ENCODE measurements around the gene LLGL2. TPM values are rescaled to one million over a fixed set of nuclear protein-coding genes. Genes with fewer than 3 reads are reported as not detected.

Gene LLGL2
- total and polyA plus RNA-seq, 10 of the 15 experiments (the other 5 are each of a cell fraction or from before 2014, with no cell fraction given): 0.21 to 9.9 (median 4.5) TPM

DNA sequence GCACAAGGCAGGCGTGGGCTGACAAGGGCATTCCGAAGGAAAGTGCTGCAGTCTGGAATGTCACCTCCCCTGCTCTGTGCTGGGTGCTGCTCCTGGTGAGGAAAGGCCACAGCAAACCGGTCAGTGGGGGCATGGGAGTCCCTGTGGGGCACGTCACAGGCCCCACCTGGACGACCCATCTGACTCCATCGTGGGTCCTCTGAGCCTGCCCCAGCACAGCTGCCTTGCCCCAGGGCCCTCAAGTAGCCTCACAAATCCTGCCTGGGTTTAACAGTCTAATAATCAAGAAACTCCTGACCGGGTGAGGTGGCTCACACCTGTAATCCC, 59.3 kb downstream of the LLGL2 start:
- no TSS peak for BruUV-seq (replicated peaks)
- SMC1A ChIA-PET (ENCODE audit: uncharacterized antibody, unreplicated experiment): no interaction called here
- Histone ChIP-seq H3K4me2 (ENCODE audit: control insufficient read depth, insufficient read depth) (no peak overlapping the region), H3K36me3 (ENCODE audit: control insufficient read depth in 2 of 2, insufficient read depth in 2 of 2, low read length in 1 of 2) (no peaks in the 10 kb centered on the region), H3K9me3 (replicated peaks; ENCODE audit: control insufficient read depth, insufficient read depth, low read length) (peaks cover 2% of the 10 kb centered on the region; the same call in 1 of the 3 replicates), H3K4me1 (ENCODE audit: control insufficient read depth, insufficient read depth, low read length) (0 out of 2 replicates have a peak, but pooled peaks cover 4% of the 10 kb centered on the region), H3K4me3 (no peak overlapping the region), H3K27me3 (replicated peaks in 1 of 2; ENCODE audit: control insufficient read depth in 2 of 2, insufficient read depth in 2 of 2, low read length in 1 of 2) (peaks cover 5 to 9% of the 10 kb centered on the region in 2 experiments), H3K27ac (ENCODE audit: control insufficient read depth, insufficient read depth) (no peak overlapping the region), H3K79me2 (ENCODE audit: control insufficient read depth, insufficient read depth, low read length) (no peaks in the 10 kb centered on the region), H4K20me1 (ENCODE audit: control insufficient read depth, insufficient read depth) (no peaks in the 10 kb centered on the region), H2AFZ (ENCODE audit: control insufficient read depth, low read depth, low read length) (no peak overlapping the region), H3K9ac (ENCODE audit: control insufficient read depth, insufficient read depth, low read length) (no peak overlapping the region)
- in situ Hi-C loops (cut with MboI) (no loop called here), intact Hi-C loops (cut with micrococcal nuclease; ENCODE audit: unreplicated experiment) (no loop called here)
- RAD21 ChIA-PET (ENCODE audit: unreplicated experiment): no interaction called here
- CTCF ChIA-PET: interaction anchor here (0.9 kb wide), 1 partner anchor 18 kb away, joined by 3 read pairs; no protein-coding TSS in a partner anchor
- ATAC-seq (no peak), FAIRE-seq (no peak), DNase-seq (ENCODE audit: low read depth, low spot score) (no peak)
- WGBS (ENCODE audit: insufficient coverage, insufficient replicate concordance, low lambda C conversion rate, missing lambda C conversion rate): 11% methylated on average over 7 of the region's 7 CpGs
- POLR2A ChIA-PET: no interaction called here
- no peak for TF ChIP-seq KAT2A (conservative IDR thresholded peaks at IDR 0.05; ENCODE audit: control insufficient read depth, low read depth, low read length)
- TF ChIP-seq FOXK2 (IDR thresholded peaks at IDR 0.05): no peak
- TF ChIP-seq MTA3 (IDR thresholded peaks at IDR 0.05; ENCODE audit: borderline replicate concordance, low read length): no peak
- no peak for TF ChIP-seq E4F1 (IDR thresholded peaks at IDR 0.05; ENCODE audit: borderline replicate concordance, partially characterized antibody)
- no peak for TF ChIP-seq ZBED1 (IDR thresholded peaks at IDR 0.05; ENCODE audit: borderline replicate concordance)
- no peak for TF ChIP-seq NR2F1 (conservative IDR thresholded peaks at IDR 0.05)
- no peak for TF ChIP-seq EGR1 (IDR thresholded peaks at IDR 0.05; ENCODE audit: borderline replicate concordance in 1 of 2, low read depth in 2 of 2, low read length in 2 of 2)
- TF ChIP-seq NRF1 (conservative IDR thresholded peaks at IDR 0.05; ENCODE audit: low read depth, low read length): no peak
- no peak for TF ChIP-seq JUND (IDR thresholded peaks at IDR 0.05; ENCODE audit: low read depth, low read length)
- no peak for TF ChIP-seq BHLHE40 (IDR thresholded peaks at IDR 0.05; ENCODE audit: borderline replicate concordance in 1 of 2, low read depth in 2 of 2, low read length in 1 of 2)
- TF ChIP-seq ASH2L (IDR thresholded peaks at IDR 0.05; ENCODE audit: borderline replicate concordance, low read depth): no peak
- TF ChIP-seq ZSCAN29 (IDR thresholded peaks at IDR 0.05): no peak
- TF ChIP-seq PRDM15 (CRISPR knock-in tag; IDR thresholded peaks at IDR 0.05): no peak
- no peak for TF ChIP-seq SRF (IDR thresholded peaks at IDR 0.05; ENCODE audit: low read depth in 2 of 2, low read length in 2 of 2)
- no peak for TF ChIP-seq MEF2B (IDR thresholded peaks at IDR 0.05; ENCODE audit: partially characterized antibody, poor library complexity, severe bottlenecking)
- TF ChIP-seq GATAD2B (conservative IDR thresholded peaks at IDR 0.05; ENCODE audit: low read depth): no peak
- no peak for TF ChIP-seq CREB1 (IDR thresholded peaks at IDR 0.05; ENCODE audit: low read depth)
- no peak for TF ChIP-seq POLR2AphosphoS5 (IDR thresholded peaks at IDR 0.05; ENCODE audit: low read length)
